ENCODE data around the gene ARHGAP10.

The ARHGAP10 gene

DNA sequence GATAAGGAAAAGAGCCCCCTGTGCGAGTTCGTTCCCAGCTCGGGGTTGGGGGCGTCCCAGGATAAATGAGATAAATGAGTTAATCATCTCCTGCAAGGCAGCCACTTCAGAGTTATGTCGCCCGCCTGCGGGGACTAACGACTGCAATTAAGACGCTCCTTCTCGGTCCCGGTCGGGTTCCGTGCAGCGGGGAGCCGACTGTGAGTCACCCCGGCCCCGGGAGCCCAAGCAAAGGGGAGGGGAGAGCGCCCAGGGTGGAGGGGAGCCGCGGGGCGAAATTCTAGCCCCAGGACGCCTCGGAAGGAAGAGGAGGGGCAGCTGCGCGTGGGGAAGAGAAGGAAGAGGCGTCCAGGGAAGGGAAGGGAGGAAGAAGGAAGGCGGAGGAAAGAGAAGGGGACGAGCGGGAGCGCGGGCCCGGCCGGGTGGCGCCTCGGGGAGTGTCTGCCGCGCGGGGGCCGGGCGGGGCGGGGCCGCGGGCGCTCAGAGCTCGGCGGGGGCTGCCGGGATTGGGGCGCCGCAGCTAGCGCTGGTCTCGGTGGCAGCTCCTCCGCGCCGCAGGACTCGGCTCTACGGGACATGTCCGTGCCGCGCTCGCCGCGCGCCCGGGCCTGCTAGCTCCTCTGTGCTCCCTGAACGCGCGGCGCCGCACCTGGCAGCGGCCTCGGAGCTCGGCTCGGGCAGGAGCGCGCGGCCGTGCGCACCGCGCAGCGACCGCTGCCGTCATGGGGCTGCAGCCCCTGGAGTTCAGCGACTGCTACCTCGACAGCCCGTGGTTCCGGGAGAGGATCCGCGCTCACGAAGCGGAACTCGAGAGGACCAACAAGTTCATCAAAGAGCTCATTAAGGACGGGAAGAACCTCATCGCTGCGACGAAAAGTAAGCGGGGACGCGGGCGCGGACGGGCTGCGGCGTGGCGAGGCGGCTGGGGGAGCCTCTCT is at the start of gene ARHGAP10:
Gene ARHGAP10, plus strand, starts transcription at position 509 of the 938 bp plus-strand sequence. Its CDS starts 214 bp downstream, at position 723.
- peak; percentile 47 to 70 for DNase-seq

- no peak for DNase-seq
Observed at GRCh38 chr4:147682755-147683154, 49.1 kb upstream of the ARHGAP10 start.

- DNase-seq = peak; percentile 21 to 41
Observed at GRCh38 chr4:147683188-147683591, 48.7 kb upstream of the ARHGAP10 start.

- peak; percentile 75 to 82 for DNase-seq
Observed at GRCh38 chr4:147683717-147684700, 47.9 kb upstream of the ARHGAP10 start, which contains the start of gene PRMT9. Gene PRMT9 (minus strand): TSS chr4:147684163. CDS start chr4:147683987, 176 bp downstream.

DNA sequence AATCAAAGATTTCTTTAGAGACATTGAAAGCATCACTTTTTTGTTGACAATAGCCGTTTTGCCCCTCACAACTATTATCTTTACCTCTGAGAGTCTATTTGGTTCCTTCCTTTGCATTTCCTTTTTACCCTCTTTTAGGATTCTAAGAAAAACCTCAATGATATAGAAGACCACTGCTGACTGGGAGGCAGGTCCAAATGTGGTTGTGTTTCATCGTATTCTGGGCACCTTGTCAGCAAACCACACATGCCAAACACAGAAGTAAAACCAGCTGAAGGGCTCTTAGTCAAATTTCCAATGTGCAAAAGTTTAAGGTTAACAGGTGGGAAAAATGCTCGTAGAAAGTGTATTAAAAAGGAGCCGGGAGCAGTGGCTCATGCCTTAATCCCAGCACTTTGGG is 42.8 kb upstream of the ARHGAP10 start:
- DNase-seq = no peak

DNA sequence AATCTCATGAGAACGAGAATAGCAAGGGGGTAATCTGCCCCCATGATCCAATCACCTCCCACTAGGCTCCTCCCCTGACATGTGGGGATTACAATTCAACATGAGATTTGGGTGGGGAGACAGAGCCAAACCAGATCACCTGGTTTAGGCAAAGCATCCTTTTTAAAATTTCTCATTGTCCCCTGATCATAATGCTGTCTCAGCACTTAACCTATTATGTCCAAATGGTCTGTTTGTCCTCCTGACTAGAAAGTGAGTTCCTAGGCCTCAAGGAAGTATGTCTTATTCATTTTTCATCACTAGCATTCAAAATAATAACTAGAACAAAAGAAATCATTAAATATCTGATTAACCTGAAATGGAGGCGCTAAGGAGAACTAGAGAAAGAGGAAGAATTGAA is 40.1 kb upstream of the ARHGAP10 start:
- DNase-seq = no peak

DNA sequence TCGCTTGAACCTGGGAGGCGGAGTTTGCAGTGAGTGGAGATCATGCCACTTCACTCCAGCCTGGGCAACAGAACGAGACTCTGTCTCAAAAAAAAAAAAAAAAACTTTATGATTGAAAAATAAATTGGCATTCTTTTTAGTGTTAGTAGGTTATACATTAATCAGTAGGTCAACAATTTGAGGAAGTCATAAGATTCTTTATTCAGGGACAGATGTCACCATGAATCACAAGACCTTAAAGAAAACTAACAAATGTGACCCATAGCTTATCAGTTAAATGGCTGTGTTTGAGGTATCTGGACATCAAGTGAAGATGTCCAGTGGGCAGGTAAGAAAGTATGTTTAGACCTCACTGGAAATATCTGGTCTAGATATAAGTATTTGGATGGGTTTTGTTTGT is 38.7 kb upstream of the ARHGAP10 start:
- no peak for DNase-seq

GRCh38 chr4:147696866-147697265 is 35.0 kb upstream of the ARHGAP10 start:
- no peak for DNase-seq

- DNase-seq = no peak
Observed at GRCh38 chr4:147704846-147705245, 27.0 kb upstream of the ARHGAP10 start.

- DNase-seq = peak; percentile 64 to 70
Observed at GRCh38 chr4:147707892-147708672, 23.8 kb upstream of the ARHGAP10 start.

- DNase-seq = no peak
Observed at GRCh38 chr4:147709999-147710398, 21.9 kb upstream of the ARHGAP10 start.

GRCh38 chr4:147714575-147715401 is 17.1 kb upstream of the ARHGAP10 start:
- no peak for DNase-seq

- DNase-seq = peak; percentile 21 to 28
Observed at GRCh38 chr4:147717878-147718277, 14.0 kb upstream of the ARHGAP10 start.

DNA sequence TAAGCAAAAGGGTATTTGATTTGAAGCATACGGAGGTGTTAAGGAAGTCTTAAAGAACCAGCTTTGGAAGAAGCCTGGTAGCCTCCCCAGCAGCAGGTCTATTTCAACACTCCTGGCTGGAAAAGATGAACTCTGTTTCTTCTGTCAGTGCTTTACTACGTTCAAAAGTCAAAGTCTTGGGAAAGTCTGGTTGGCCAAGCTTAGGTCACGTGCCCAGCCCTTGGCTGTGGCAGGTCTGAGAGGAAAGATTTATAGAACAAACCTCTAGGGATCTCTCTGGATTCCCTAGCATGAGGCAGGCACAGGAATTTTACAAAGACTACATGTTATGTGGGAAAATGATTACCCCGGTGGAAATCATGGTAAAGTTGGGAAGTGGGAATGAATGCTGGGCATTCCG is 8.6 kb upstream of the ARHGAP10 start:
- DNase-seq = no peak

DNA sequence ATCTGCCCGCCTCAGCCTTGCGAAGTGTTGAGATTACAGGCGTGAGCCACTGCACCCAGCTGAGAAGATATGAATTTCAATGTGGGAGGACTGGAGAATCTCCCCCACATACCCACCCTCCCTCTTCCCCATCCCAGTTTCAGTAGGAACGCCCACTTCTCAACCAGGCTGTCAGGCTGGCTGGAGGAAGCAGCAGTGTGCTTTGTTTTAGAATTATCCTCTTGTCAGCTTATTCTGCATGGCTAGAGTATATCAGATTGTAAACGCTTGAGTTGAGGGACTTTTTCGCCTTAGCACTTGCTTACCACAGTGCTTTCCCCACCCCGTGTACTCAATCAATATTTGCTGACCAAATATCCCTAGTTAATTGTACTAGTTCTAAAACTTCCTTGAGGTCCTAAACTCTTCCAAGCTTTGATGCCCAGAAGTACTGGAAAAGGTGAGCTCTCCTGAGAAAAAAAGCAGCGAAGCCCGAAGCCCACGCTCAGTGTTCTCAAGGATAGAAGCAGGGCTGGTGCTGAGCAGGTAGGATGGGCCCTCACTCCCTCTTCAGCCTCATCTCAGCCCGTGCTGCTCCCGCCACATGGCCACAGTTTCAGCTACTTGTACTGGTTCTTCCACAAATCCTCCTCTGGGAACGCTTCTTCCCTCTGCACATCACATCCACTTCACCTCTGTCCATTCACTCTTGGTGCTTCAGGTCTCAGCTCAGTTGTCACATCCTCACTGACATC is 7.3 kb upstream of the ARHGAP10 start:
- no peak for DNase-seq

DNA sequence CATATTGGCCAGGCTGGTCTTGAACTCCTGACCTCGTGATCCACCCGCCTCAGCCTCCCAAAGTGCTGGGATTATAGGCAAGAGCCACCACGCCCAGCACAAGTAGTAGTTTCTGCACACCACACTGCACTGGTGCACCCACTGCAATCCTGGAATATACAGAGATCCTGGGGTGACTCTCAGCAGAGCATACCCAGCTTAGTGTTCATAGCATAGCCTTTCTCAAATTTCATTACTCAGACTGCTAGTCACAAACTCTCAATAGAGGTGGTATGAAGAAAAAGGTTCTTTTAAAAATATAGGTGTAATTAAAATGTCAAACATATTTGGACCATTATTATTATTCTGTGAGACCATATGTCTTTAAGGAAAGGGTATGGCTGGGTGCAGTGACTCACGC is 6.2 kb upstream of the ARHGAP10 start:
- DNase-seq = no peak

DNA sequence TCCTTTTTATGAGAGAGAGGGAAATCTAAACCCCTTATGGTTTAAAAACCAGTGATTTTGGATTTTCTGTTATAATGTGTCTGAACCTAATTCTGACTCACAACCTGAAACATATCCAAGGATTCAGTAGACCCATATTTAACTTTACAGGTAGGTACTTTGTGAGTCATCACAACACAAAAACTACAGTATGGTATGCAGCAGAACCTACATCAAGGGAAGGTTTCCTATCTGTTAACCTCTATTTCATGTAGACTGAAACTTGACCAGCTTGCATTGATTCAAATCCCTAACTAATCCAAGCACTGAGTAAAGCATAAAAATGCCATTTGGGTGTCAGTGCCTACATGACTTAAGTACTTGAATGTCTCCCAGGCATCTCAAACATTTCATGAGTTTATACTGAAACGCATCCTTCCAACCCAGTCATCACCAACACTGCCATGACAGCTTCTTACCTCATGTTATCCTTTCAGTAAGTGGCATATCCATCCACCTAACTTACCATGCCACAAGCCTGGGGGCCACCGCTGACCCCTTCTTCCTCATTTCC is 4.3 kb upstream of the ARHGAP10 start:
- DNase-seq = no peak

DNA sequence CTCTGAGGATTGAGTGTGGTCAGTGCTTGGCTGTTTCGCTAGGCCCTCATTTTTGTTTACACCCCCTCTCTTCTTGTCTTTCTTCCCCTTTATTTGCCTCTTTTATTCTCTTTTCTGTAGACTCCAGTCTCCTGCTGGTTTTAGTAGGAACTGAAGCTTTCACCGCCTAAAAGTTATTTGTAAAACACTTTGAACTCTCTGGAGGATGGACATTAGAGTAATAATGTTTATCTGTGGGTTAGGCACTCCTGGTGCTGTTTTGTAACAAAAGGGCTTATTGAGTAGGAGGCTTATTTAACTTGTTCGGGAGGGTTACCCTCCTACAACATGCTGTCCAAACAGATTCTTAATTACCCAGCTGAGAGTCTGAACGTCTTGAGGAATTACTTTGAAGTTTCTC is 1.6 kb upstream of the ARHGAP10 start:
- DNase-seq = peak; percentile 15 to 20

- DNase-seq = no peak
Observed at GRCh38 chr4:147732518-147733235, 789 bp downstream of the ARHGAP10 start.
